GM12872 (cell line): ENCODE results near the gene RGL1.

Source experiments
- TF ChIP-seq, protein P1 (sequence below): IDR thresholded peaks from 3 replicates; pipeline ENCODE4 v1.5.1; 2011; ENCODE audit warnings: low read depth, mild to moderate bottlenecking, low read length, moderate library complexity; ENCODE audit not compliant: insufficient read depth

Gene RGL1

GRCh38 chr1:183778568-183779433 lies 26.1 kb upstream of the RGL1 start:
- TF ChIP-seq, protein P1, sequence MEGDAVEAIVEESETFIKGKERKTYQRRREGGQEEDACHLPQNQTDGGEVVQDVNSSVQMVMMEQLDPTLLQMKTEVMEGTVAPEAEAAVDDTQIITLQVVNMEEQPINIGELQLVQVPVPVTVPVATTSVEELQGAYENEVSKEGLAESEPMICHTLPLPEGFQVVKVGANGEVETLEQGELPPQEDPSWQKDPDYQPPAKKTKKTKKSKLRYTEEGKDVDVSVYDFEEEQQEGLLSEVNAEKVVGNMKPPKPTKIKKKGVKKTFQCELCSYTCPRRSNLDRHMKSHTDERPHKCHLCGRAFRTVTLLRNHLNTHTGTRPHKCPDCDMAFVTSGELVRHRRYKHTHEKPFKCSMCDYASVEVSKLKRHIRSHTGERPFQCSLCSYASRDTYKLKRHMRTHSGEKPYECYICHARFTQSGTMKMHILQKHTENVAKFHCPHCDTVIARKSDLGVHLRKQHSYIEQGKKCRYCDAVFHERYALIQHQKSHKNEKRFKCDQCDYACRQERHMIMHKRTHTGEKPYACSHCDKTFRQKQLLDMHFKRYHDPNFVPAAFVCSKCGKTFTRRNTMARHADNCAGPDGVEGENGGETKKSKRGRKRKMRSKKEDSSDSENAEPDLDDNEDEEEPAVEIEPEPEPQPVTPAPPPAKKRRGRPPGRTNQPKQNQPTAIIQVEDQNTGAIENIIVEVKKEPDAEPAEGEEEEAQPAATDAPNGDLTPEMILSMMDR: no peak

DNA sequence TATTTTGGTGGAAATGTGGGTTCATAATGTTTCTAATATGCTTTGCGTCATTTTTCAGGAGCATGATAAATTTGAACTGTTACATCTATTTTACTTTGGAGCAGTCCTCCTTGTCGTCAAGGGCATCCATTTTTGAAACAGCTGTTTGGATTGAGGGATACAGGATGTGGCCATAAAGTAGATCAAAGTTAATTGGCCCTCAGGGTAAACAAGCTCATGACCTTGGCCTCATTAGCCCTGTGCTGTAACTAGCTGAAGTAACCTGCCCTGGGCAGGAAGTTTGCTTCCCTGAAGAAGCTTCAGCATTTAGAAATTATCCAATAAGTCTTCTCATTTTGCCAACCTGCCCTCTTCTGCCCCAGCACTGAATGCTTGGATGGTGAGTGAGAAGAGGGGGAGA lies 24.8 kb upstream of the RGL1 start:
- TF ChIP-seq, protein P1: no peak

DNA sequence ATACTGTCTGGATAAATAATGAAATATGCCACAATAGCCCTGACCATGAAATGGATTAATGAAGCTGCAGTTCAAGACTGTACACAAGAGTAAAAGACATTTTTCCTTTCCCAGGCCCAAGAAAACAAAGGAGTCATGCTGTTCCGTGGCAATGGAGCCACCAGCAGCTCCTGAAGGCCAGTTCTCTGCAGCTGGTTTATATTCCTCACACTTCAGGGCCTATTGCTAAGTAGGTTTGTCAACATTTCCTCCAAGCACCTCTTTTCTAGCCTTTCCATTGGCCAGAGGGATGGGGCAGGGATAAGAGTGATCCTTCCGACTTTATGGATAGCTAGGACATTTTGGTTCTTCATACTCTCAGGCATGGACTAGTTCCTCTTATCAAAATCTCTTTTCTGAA lies 24.2 kb upstream of the RGL1 start:
- TF ChIP-seq, protein P1: no peak

GRCh38 chr1:183783342-183783741 lies 21.6 kb upstream of the RGL1 start:
- TF ChIP-seq, protein P1: no peak

DNA sequence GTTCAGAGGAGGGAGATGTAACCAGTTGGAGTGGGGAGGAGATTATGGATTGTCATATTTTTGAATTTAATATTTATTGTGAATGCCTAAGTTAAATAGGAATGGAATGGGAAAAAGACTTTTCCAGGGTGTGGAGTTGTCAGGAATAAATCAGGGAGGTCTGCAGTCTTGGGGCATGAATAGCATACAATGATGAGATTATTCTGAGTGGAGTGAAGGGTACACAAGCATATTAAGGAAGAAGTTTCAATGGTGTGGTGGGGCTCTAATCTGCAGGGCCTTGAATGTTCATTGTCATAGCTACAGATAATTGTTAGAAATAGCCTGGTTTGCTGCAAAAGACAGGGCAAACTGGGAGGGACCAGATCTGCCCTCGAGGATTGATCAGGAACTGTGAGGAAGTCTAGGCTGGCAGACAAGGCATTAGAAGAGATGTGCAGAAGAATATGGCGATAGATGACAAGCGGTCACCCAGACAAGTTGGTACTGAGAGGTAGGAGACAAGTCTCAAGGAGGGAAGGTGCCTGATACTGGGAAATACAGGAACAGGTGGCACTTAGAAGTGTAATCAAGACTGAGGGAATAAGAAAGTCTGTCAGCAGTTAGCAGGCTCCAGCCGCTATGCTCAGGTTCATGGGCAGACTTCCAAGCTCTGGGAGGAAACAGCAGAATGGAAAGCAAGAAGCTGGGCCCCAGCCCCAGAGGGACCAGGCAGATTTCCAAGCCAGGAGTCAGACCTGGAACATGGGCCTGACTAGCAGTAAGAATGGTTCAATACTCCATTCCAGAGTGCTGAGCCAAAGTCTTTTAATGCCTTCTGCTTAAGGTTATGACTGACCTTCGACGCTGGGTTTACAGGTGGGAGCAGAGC lies 20.9 kb upstream of the RGL1 start:
- TF ChIP-seq, protein P1: no peak

DNA sequence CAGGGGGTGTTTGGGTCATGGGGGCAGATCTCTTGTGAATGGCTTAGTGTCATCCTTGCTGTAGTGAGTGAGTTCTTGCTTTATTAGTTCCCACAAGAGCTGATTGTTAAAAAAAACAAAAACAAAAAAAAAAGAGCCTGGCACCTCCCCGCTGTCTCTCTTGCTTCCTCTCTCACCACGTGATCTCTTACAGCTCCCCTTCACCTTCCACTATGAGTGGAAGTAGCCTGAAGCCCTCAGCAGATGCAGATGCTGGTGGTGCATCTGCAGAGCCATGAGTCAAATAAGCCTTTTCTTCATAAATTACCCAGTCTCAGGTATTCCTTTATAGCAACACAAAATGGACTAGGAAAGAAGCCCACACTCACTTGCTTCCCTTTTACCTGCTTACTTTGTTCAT lies 17.2 kb upstream of the RGL1 start:
- TF ChIP-seq, protein P1: no peak

DNA sequence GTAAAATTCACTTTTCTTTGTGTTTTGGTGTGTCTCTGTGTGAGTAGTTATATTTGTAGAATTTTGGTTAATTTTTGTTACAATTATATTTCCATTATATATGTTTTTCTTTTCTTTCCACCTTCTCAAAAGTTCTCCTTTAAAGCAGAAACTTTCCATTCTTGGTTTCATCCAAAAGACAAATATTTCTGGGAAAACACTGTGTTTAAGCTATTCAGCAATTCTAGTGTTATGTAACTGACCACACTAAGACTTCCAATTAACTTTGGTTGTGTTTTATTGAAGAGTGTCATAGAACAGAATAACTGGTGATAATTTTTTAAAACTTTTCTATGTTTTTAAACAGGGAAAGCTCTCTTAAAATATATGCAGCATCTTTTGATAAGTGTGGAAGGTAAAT lies 13.6 kb upstream of the RGL1 start:
- TF ChIP-seq, protein P1: no peak
